ENCODE measurements around the gene BRMS1. TPM values are rescaled to one million over a fixed set of nuclear protein-coding genes. Genes with fewer than 3 reads are reported as not detected.

Gene BRMS1
- total and polyA plus RNA-seq, 2 experiments from 2014 or later = 59.1 to 61.7 TPM

DNA sequence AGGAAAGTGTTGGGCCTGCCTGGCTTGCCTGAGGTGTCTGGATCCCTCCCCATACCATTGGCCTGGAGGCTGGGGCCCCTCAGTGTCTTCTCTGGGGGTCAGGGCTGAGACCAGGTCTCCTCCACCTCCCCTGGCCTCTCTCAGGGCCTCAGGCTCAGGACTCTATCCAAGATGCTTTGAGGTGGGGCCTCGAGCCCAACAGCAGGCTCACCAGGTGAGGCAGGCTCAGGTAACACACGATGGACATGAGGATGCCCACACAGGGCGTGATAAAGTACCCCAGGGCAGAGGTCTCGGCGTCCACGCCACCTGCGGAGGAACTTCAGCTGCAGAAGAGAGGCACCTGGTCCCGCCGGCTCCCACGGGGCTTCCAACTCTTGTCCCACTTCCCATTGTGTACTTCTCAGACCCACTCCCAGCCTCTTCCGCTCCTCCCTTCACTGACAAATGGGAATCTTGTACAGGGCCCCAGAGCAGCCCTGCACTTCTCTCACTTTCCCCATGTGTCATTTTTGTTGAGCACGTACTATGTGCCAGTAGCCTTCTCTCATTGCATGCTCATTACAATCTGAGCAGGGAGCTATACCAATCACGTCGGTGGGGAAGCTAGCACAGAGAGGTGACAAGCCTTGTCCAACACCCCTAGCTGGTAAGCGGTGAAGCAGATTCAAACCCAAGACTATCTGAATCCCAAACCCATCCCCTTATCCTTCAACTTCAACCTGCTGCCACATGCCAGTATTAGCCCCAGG, 22.8 kb upstream of the BRMS1 start:
- ATAC-seq = no peak
- H3K36me3 ChIP-seq (ENCODE audit: insufficient read depth) = peaks cover 26% of the 10 kb centered on the region; the same call in 1 of the 2 replicates
- peaks cover 13% of the 10 kb centered on the region for H3K4me1 ChIP-seq (ENCODE audit: insufficient read depth)
- no peak overlapping the region for H3K27ac ChIP-seq (ENCODE audit: low read depth)
- no peak for DNase-seq (ENCODE audit: low spot score)
- H3K9me2 ChIP-seq (ENCODE audit: insufficient read depth) = no peaks in the 10 kb centered on the region
- Mint-ChIP-seq H3K9me3 (no peaks in the 10 kb centered on the region), H3K4me3 (no peak overlapping the region; the same call in 2 of the 3 replicates), H3K27me3 (ENCODE audit: insufficient read depth, low read depth, poor library complexity) (peaks cover 31% of the 10 kb centered on the region), H3K27ac (no peak overlapping the region), H3K36me3 (ENCODE audit: low read depth) (peaks cover 80% of the 10 kb centered on the region), H3K4me1 (peaks cover 23% of the 10 kb centered on the region)
- no peak overlapping the region for H2AFZ ChIP-seq
- no peak overlapping the region for H3K4me3 ChIP-seq
- peaks cover 21% of the 10 kb centered on the region; the same call in 1 of the 2 replicates for H4K20me1 ChIP-seq (replicated peaks; ENCODE audit: insufficient read depth)
- H3F3A ChIP-seq (replicated peaks; ENCODE audit: low read depth) = peaks cover 45% of the 10 kb centered on the region
- H3K4me2 ChIP-seq = no peak overlapping the region
- H3K27me3 ChIP-seq (ENCODE audit: insufficient read depth) = no peaks in the 10 kb centered on the region
- peaks cover 23% of the 10 kb centered on the region for H3K79me2 ChIP-seq (replicated peaks; ENCODE audit: insufficient read depth)
- no peak for TF ChIP-seq STAT1 (IDR thresholded peaks at IDR 0.05; ENCODE audit: unreplicated experiment)
- TF ChIP-seq NANOG (IDR thresholded peaks at IDR 0.05; ENCODE audit: borderline replicate concordance) = no peak
- TF ChIP-seq, protein P1, sequence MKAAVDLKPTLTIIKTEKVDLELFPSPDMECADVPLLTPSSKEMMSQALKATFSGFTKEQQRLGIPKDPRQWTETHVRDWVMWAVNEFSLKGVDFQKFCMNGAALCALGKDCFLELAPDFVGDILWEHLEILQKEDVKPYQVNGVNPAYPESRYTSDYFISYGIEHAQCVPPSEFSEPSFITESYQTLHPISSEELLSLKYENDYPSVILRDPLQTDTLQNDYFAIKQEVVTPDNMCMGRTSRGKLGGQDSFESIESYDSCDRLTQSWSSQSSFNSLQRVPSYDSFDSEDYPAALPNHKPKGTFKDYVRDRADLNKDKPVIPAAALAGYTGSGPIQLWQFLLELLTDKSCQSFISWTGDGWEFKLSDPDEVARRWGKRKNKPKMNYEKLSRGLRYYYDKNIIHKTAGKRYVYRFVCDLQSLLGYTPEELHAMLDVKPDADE (IDR thresholded peaks at IDR 0.05) = no peak
- TF ChIP-seq, protein P2, sequence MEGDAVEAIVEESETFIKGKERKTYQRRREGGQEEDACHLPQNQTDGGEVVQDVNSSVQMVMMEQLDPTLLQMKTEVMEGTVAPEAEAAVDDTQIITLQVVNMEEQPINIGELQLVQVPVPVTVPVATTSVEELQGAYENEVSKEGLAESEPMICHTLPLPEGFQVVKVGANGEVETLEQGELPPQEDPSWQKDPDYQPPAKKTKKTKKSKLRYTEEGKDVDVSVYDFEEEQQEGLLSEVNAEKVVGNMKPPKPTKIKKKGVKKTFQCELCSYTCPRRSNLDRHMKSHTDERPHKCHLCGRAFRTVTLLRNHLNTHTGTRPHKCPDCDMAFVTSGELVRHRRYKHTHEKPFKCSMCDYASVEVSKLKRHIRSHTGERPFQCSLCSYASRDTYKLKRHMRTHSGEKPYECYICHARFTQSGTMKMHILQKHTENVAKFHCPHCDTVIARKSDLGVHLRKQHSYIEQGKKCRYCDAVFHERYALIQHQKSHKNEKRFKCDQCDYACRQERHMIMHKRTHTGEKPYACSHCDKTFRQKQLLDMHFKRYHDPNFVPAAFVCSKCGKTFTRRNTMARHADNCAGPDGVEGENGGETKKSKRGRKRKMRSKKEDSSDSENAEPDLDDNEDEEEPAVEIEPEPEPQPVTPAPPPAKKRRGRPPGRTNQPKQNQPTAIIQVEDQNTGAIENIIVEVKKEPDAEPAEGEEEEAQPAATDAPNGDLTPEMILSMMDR (conservative IDR thresholded peaks at IDR 0.05; ENCODE audit: low read depth in 2 of 2) = no peak
- TF ChIP-seq ZNF114 (CRISPR knock-in tag; IDR thresholded peaks at IDR 0.05) = no peak
- TF ChIP-seq, protein P3, sequence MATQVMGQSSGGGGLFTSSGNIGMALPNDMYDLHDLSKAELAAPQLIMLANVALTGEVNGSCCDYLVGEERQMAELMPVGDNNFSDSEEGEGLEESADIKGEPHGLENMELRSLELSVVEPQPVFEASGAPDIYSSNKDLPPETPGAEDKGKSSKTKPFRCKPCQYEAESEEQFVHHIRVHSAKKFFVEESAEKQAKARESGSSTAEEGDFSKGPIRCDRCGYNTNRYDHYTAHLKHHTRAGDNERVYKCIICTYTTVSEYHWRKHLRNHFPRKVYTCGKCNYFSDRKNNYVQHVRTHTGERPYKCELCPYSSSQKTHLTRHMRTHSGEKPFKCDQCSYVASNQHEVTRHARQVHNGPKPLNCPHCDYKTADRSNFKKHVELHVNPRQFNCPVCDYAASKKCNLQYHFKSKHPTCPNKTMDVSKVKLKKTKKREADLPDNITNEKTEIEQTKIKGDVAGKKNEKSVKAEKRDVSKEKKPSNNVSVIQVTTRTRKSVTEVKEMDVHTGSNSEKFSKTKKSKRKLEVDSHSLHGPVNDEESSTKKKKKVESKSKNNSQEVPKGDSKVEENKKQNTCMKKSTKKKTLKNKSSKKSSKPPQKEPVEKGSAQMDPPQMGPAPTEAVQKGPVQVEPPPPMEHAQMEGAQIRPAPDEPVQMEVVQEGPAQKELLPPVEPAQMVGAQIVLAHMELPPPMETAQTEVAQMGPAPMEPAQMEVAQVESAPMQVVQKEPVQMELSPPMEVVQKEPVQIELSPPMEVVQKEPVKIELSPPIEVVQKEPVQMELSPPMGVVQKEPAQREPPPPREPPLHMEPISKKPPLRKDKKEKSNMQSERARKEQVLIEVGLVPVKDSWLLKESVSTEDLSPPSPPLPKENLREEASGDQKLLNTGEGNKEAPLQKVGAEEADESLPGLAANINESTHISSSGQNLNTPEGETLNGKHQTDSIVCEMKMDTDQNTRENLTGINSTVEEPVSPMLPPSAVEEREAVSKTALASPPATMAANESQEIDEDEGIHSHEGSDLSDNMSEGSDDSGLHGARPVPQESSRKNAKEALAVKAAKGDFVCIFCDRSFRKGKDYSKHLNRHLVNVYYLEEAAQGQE (IDR thresholded peaks at IDR 0.05; ENCODE audit: unreplicated experiment) = no peak
- TF ChIP-seq CREB1 (CRISPR knock-in tag; IDR thresholded peaks at IDR 0.05; ENCODE audit: low read depth) = no peak

All from GM23338 (cell line).